Skeletal muscle tissue (tissue), 4 donors: Measurements from ENCODE around the gene MFSD12. TPM values are rescaled to one million over a fixed set of nuclear protein-coding genes. Genes with fewer than 3 reads are reported as not detected.

Experiments used
- H3K27ac ChIP-seq: one replicate; pipeline ENCODE4 v1.7.0; 2013; ENCODE audit warnings: mild to moderate bottlenecking, low read depth, low read length, inconsistent platforms
- H3K27me3 ChIP-seq, 3 donors: one replicate each; pipeline ENCODE4 v1.7.0; 2013; ENCODE audit warnings: low read length in 3 of 3; ENCODE audit not compliant: control insufficient read depth in 3 of 3, insufficient read depth in 3 of 3
- H3K36me3 ChIP-seq, 3 donors: one replicate each; pipeline ENCODE4 v1.7.0; 2013; ENCODE audit warnings: low read length in 3 of 3; ENCODE audit not compliant: control insufficient read depth in 3 of 3, insufficient read depth in 3 of 3
- H3K4me1 ChIP-seq, 3 donors: one replicate each; pipeline ENCODE4 v1.7.0; 2013; ENCODE audit warnings: low read length in 3 of 3, mild to moderate bottlenecking in 3 of 3; ENCODE audit not compliant: control insufficient read depth in 3 of 3, insufficient read depth in 3 of 3
- H3K4me3 ChIP-seq, 3 donors: one replicate each; pipeline ENCODE4 v1.7.0; 2013; ENCODE audit warnings: low read length in 3 of 3
- H3K9ac ChIP-seq, 3 donors: one replicate each; pipeline ENCODE4 v1.7.0; 2013; ENCODE audit warnings: low read length in 3 of 3, mild to moderate bottlenecking in 3 of 3, moderate library complexity in 2 of 3, low read depth in 1 of 3
- H3K9me3 ChIP-seq, 3 donors: one replicate each; pipeline ENCODE4 v1.7.0; 2013; ENCODE audit warnings: low read length in 3 of 3; ENCODE audit not compliant: control insufficient read depth in 3 of 3
- total RNA-seq: library from RNA; depleted of rRNA; stranded (reverse); fragments of >200 nt; gene quantifications from one replicate; pipeline ENCODE4 v1.2.3, GENCODE V29; 2014
- donor health status: Osteomylitis.

MFSD12 gene
- 18.8 TPM for total RNA-seq

DNA sequence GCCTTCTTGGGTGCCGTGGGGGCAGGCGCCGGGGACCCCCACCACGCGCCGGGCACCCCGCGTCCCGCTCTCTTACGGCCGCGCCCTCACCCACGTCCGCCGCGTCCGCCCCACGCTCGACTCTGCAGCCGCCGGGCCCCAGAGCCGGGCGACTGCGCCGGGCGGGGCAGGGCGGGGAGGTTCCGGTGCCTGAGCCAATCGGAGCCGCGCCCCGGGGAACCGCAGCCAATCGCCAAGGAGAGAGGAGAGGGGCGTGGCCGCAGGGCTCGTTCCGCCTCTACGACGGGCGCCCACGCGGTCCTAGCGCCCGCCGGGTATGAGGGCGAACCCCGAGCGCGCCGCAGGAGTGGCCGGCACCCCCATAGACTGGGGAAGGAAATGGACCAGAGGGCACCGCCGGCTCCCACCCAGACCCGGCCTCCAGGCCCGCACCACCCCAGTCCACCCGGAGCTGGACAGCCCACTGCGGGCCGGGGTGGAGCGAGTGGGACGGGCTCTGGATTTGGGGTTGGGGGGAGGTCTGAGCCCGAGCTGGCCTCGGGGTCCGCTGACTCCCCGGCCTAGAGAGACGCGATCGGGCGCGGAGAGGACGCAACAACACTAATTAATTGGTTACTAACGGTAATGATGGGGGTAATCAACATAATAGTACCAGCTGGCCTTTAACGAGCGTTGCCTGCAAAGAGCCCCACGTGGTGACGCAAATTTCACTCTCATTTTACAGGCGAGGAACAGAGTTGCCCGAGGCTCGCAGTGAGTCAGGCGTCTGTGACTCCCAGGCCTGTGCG is at the start of gene MFSD12:
Gene MFSD12 (minus strand): TSS at position 126 of the 788 bp plus-strand sequence. CDS start 183 bp downstream, outside the sequence.
- no peaks in the 10 kb centered on the region for H3K9me3 ChIP-seq
- H3K4me3 ChIP-seq: peak within 1 kb of the TSS; percentile 86 to 96 (median 87)
- H3K4me1 ChIP-seq: peaks cover 20 to 23% (median 20%) of the 10 kb centered on the region in 3 donors
- H3K36me3 ChIP-seq: no peaks in the 10 kb centered on the region
- peak within 1 kb of the TSS; percentile 74 for H3K27ac ChIP-seq
- peak within 1 kb of the TSS; percentile 72 to 87 (median 86) for H3K9ac ChIP-seq
- H3K27me3 ChIP-seq: peaks cover 0 to 2% (median 0%) of the 10 kb centered on the region in 3 donors

DNA sequence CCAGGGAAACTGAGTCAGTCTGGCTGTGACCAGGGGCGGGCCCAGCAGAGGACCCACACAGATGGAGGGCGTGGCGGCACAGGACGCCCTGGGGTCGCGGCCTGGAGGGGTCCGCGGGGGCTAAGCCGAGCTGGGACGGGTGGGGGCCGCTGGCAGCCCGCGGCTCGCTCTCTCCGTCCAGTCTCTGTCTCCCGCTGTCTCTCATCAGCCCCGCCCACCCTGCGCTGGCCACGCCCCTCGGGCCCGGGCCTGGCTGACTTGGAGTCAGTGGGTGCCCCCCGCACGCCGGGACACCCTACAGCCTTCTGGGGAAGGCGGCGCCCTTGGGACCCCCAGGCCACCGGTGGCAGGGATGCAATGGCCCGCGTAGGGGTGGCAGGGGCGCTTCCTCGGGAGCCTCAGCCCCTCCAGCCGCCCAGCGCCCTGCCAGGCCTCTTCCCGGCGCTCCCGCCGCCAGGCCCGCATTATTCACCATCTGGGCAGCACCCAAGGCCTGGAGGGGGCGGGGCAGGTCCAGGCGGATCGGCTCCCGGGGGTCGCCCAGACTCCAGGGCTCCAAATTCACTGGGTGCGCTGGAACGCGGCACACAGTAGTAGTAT is 49.4 kb upstream of the MFSD12 start, which contains the start of gene TBXA2R:
Gene TBXA2R (minus strand): TSS at position 186 of the 600 bp plus-strand sequence. CDS start 6,241 bp downstream, outside the sequence.
- Histone ChIP-seq H3K4me3 (peak within 1 kb of the TSS; percentile 46 to 61 (median 51)), H3K9me3 (no peaks in the 10 kb centered on the region), H3K4me1 (peaks cover 10 to 44% (median 37%) of the 10 kb centered on the region in 3 donors), H3K27me3 (peaks cover 20 to 38% (median 36%) of the 10 kb centered on the region in 3 donors), H3K9ac (peak within 1 kb of the TSS in 2 of 3 donors; percentile 32 to 70), H3K27ac (peak within 1 kb of the TSS; percentile 75), H3K36me3 (peaks cover 7 to 11% (median 10%) of the 10 kb centered on the region in 3 donors)

- Histone ChIP-seq H3K4me1 (peaks cover 10 to 44% (median 37%) of the 10 kb centered on the region in 3 donors), H3K9me3 (no peaks in the 10 kb centered on the region), H3K27ac (no peak overlapping the region), H3K36me3 (peaks cover 4 to 6% (median 4%) of the 10 kb centered on the region in 3 donors), H3K4me3 (peak overlapping the region in 2 of 3 donors; percentile 46 to 47), H3K27me3 (peaks cover 20 to 38% (median 36%) of the 10 kb centered on the region in 3 donors), H3K9ac (peak overlapping the region in 2 of 3 donors; percentile 23 to 54)
Measured at GRCh38 chr19:3606174-3606689, 48.8 kb upstream of the MFSD12 start.

- H3K36me3 ChIP-seq: peaks cover 0 to 2% (median 1%) of the 10 kb centered on the region in 3 donors
- peak overlapping the region in 2 of 3 donors; percentile 46 to 47 for H3K4me3 ChIP-seq
- peaks cover 10 to 44% (median 37%) of the 10 kb centered on the region in 3 donors for H3K4me1 ChIP-seq
- no peak overlapping the region for H3K27ac ChIP-seq
- peaks cover 20 to 38% (median 36%) of the 10 kb centered on the region in 3 donors for H3K27me3 ChIP-seq
- H3K9ac ChIP-seq: peak overlapping the region in 1 of 3 donors; percentile 54
- no peaks in the 10 kb centered on the region for H3K9me3 ChIP-seq
Measured at GRCh38 chr19:3605770-3606169, 48.4 kb upstream of the MFSD12 start.

DNA sequence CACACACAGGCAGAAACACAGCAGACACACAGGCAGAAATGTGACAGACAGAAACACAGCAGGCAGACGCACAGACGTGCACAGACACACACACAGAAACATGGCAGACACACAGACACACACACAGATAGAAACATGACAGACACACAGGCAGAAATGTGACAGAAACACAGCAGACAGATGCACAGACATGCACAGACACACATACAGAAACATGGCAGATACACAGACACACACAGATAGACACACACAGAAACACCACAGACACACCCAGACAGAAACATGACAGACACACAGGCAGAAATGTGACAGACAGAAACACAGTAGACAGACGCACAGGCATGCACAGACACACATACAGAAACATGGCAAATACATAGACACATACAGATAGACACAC is 48.0 kb upstream of the MFSD12 start:
- Histone ChIP-seq H3K27ac (no peak overlapping the region), H3K9ac (peak overlapping the region in 1 of 3 donors; percentile 33)

DNA sequence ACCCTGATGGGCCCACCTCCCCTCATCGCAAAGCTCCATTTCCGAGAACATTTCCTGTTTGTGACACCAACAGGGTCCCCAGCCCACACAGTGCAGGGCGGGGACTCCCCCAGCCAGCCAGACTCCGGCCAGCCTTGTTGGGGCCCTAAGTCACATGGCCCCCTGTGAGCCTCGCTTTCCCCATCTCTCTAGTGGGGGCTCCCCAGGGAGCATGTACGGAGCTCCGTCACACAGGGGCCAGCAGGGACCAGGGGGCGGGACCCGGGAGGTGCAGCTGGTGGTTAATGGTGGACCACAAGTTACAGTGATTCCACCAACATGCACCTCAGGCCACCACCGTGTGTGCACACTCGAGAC is 47.6 kb upstream of the MFSD12 start:
- Histone ChIP-seq H3K9ac (peak overlapping the region in 1 of 3 donors; percentile 33), H3K4me1 (peaks cover 10 to 44% (median 32%) of the 10 kb centered on the region in 3 donors), H3K27ac (no peak overlapping the region), H3K9me3 (no peaks in the 10 kb centered on the region), H3K4me3 (peak overlapping the region in 2 of 3 donors; percentile 24 to 52), H3K36me3 (no peaks in the 10 kb centered on the region), H3K27me3 (peaks cover 20 to 38% (median 36%) of the 10 kb centered on the region in 3 donors)

More for the DNA sequence above, 48.0 kb upstream of the MFSD12 start:
- H3K36me3 ChIP-seq: no peaks in the 10 kb centered on the region
- peak overlapping the region in 2 of 3 donors; percentile 24 to 52 for H3K4me3 ChIP-seq
- no peaks in the 10 kb centered on the region for H3K9me3 ChIP-seq
- peaks cover 10 to 44% (median 36%) of the 10 kb centered on the region in 3 donors for H3K4me1 ChIP-seq
- peaks cover 20 to 38% (median 36%) of the 10 kb centered on the region in 3 donors for H3K27me3 ChIP-seq

- Histone ChIP-seq H3K9ac (peak overlapping the region in 1 of 3 donors; percentile 33), H3K36me3 (no peaks in the 10 kb centered on the region), H3K9me3 (no peaks in the 10 kb centered on the region), H3K27ac (no peak overlapping the region), H3K4me1 (peaks cover 10 to 44% (median 31%) of the 10 kb centered on the region in 3 donors), H3K4me3 (no peak overlapping the region), H3K27me3 (peaks cover 20 to 38% (median 36%) of the 10 kb centered on the region in 3 donors)
Measured at GRCh38 chr19:3604227-3604986, 47.0 kb upstream of the MFSD12 start.

DNA sequence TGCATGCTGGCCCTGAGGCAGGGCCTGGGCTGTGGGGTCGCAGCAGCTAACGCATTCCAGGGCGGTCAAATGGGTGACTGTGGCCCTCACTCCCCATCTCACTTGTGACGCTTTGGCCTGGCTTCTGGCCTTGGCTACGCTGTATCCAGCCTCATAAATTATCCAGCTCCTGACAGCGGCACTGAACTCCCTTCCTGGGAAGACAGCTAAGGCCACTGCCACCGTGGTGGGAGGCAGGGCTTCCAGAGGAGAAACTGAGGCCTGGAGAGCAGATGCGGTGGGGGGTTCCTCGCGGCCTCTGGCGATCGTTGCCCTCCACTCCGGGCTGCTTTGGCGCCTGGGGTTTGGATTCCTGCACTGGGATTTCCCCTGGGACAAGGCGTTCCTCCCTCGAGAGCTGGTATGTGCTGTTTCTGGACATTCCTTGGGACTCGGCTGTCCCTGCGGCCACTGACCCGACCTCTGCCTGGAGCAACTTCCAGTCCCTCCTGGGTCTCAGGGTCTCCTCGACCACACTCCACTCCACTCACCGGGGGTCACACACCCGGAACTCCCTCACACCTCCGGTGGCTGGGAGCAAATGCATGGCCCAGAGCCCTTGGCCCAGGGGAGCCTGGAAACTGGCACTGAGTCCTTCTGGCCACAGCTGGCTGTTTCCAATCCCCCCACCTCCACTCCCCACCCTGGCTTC is 45.9 kb upstream of the MFSD12 start:
- Histone ChIP-seq H3K4me1 (peaks cover 8 to 37% (median 25%) of the 10 kb centered on the region in 3 donors), H3K27me3 (peaks cover 20 to 38% (median 34%) of the 10 kb centered on the region in 3 donors), H3K9ac (peak overlapping the region in 1 of 3 donors; percentile 33), H3K27ac (no peak overlapping the region), H3K4me3 (no peak overlapping the region), H3K9me3 (no peaks in the 10 kb centered on the region), H3K36me3 (no peaks in the 10 kb centered on the region)

GRCh38 chr19:3601021-3601420 is 43.6 kb upstream of the MFSD12 start:
- H3K9me3 ChIP-seq: no peaks in the 10 kb centered on the region
- H3K36me3 ChIP-seq: no peaks in the 10 kb centered on the region
- H3K27me3 ChIP-seq: peaks cover 12 to 27% (median 21%) of the 10 kb centered on the region in 3 donors
- no peak overlapping the region for H3K27ac ChIP-seq
- H3K4me3 ChIP-seq: no peak overlapping the region
- H3K4me1 ChIP-seq: peaks cover 3 to 20% (median 17%) of the 10 kb centered on the region in 3 donors
- H3K9ac ChIP-seq: no peak overlapping the region
